SK-N-SH (cell line): ENCODE data around the gene RPS6KA5. TPM values are rescaled to one million over a fixed set of nuclear protein-coding genes. Genes with fewer than 3 reads are reported as not detected.

ENCODE experiments used
- CTCF ChIA-PET: fragments of 300-600, 350-600 bp; formaldehyde crosslinking; extraction: SDS; loops from one replicate; lab custom pipeline; 2021; lab: Yijun Ruan, JAX
- POLR2A ChIA-PET: fragments of 350-600 bp; sonication (Branson Sonifier 250); formaldehyde crosslinking; extraction: SDS; loops from one replicate; lab custom pipeline; 2020; ENCODE audit warnings: antibody characterized with exemption, inconsistent platforms; lab: Yijun Ruan, JAX
- DNase-seq: peaks from one replicate; pipeline ENCODE4 v3.0.0; 2012
- H2AFZ ChIP-seq: fragments of 200-600 bp; sonication (generic); 2 replicates; pipeline ENCODE4 v1.8.1; 2016; ENCODE audit warnings: antibody characterized with exemption, mild to moderate bottlenecking, low read depth
- H3F3A ChIP-seq: fragments of 200-600 bp; sonication (generic); replicated peaks from 2 replicates; pipeline ENCODE3; 2016; ENCODE audit warnings: antibody characterized with exemption, mild to moderate bottlenecking; ENCODE audit not compliant: insufficient read depth
- H3K27ac ChIP-seq, 2 experiments: fragments of 200-500 bp in 1 of 2; fragments of 200-600 bp in 1 of 2; sonication (Bioruptor generic) in 1 of 2; sonication (generic), shearing (Covaris generic) in 1 of 2; 2 replicates each; pipeline versions ENCODE4 v1.5.1 to v1.6.1; 2014 to 2016; ENCODE audit warnings: low read depth in 2 of 2, inconsistent platforms in 1 of 2, low read length in 1 of 2, mild to moderate bottlenecking in 1 of 2, mixed read lengths in 1 of 2
- H3K27me3 ChIP-seq: fragments of 200-600 bp; sonication (generic), shearing (Covaris generic); 2 replicates; pipeline ENCODE4 v1.6.1; 2016; ENCODE audit warnings: mixed run types; ENCODE audit not compliant: insufficient read depth
- H3K36me3 ChIP-seq, 2 experiments: fragments of 200-500 bp in 1 of 2; fragments of 200-600 bp in 1 of 2; sonication (Bioruptor generic) in 1 of 2; sonication (generic) in 1 of 2; replicated peaks in 1 of 2; 2 replicates each; pipeline versions ENCODE3 to v1.5.1; 2014 to 2016; ENCODE audit warnings: low read length in 1 of 2, mild to moderate bottlenecking in 1 of 2; ENCODE audit not compliant: insufficient read depth in 2 of 2, control insufficient read depth in 1 of 2
- H3K4me1 ChIP-seq, 2 experiments: fragments of 200-500 bp in 1 of 2; fragments of 200-600 bp in 1 of 2; sonication (Bioruptor generic) in 1 of 2; sonication (generic), shearing (Covaris generic) in 1 of 2; 2 replicates each; pipeline versions ENCODE4 v1.5.1 to v1.6.1; 2014 to 2016; ENCODE audit warnings: low read depth in 1 of 2, low read length in 1 of 2, mixed run types in 1 of 2; ENCODE audit not compliant: insufficient read depth in 2 of 2, control insufficient read depth in 1 of 2
- H3K4me2 ChIP-seq: fragments of 200-600 bp; sonication (generic), shearing (Covaris generic); 2 replicates; pipeline ENCODE4 v1.6.1; 2017; ENCODE audit warnings: mixed run types
- H3K4me3 ChIP-seq, 2 experiments: fragments of 200-500 bp in 1 of 2; fragments of 200-600 bp in 1 of 2; sonication (Bioruptor generic) in 1 of 2; sonication (generic), shearing (Covaris generic) in 1 of 2; 2 replicates each; pipeline versions ENCODE4 v1.5.1 to v1.8.1; 2014 to 2016; ENCODE audit warnings: low read depth in 2 of 2, inconsistent platforms in 1 of 2, low read length in 1 of 2, mild to moderate bottlenecking in 1 of 2, mixed read lengths in 1 of 2, moderate library complexity in 1 of 2
- H3K79me2 ChIP-seq: fragments of 200-600 bp; sonication (generic); 2 replicates; pipeline ENCODE4 v1.8.1; 2017; ENCODE audit warnings: mild to moderate bottlenecking; ENCODE audit not compliant: insufficient read depth
- H3K9ac ChIP-seq: fragments of 200-600 bp; sonication (generic); 2 replicates; pipeline ENCODE4 v1.6.1; 2017; ENCODE audit warnings: mixed run types
- H3K9me2 ChIP-seq: fragments of 200-600 bp; sonication (generic); 2 replicates; pipeline ENCODE4 v1.6.1; 2017; ENCODE audit warnings: mixed run types
- H3K9me3 ChIP-seq: fragments of 200-600 bp; sonication (generic); 2 replicates; pipeline ENCODE4 v1.6.1; 2017; ENCODE audit warnings: mixed run types, mild to moderate bottlenecking, moderate library complexity
- H4K20me1 ChIP-seq: fragments of 200-600 bp; sonication (generic); 2 replicates; pipeline ENCODE4 v1.6.1; 2017; ENCODE audit warnings: mild to moderate bottlenecking, mixed run types; ENCODE audit not compliant: insufficient read depth
- EZH2phosphoT487 ChIP-seq: fragments of 200-600 bp; sonication (generic); IDR thresholded peaks from 2 replicates; pipeline ENCODE4 v1.6.1; 2017; ENCODE audit warnings: low read depth, mixed run types, mild to moderate bottlenecking, antibody characterized with exemption, moderate library complexity, borderline replicate concordance
- FOXM1 ChIP-seq: IDR thresholded peaks from 2 replicates; pipeline ENCODE4 v1.4.0; 2012; ENCODE audit warnings: low read depth, mild to moderate bottlenecking
- JUND ChIP-seq: IDR thresholded peaks from 2 replicates; pipeline ENCODE4 v1.4.0; 2012
- MEF2A ChIP-seq: IDR thresholded peaks from 2 replicates; pipeline ENCODE4 v1.4.0; 2012; ENCODE audit warnings: low read depth, borderline replicate concordance
- MXI1 ChIP-seq: IDR thresholded peaks from 2 replicates; pipeline ENCODE4 v1.6.1; 2012; ENCODE audit warnings: mild to moderate bottlenecking, low read depth, low read length, improper control_type of control experiment
- NFIC ChIP-seq: IDR thresholded peaks from 2 replicates; pipeline ENCODE4 v1.4.0; 2012; ENCODE audit warnings: borderline replicate concordance
- NRF1 ChIP-seq: IDR thresholded peaks from 2 replicates; pipeline ENCODE4 v1.6.1; 2012; ENCODE audit warnings: low read depth, mild to moderate bottlenecking, low read length
- POLR2AphosphoS5 ChIP-seq: IDR thresholded peaks from 2 replicates; pipeline ENCODE4 v1.6.1; 2012; ENCODE audit warnings: low read depth, low read length
- RAD21 ChIP-seq: IDR thresholded peaks from 2 replicates; pipeline ENCODE4 v1.6.1; 2012; ENCODE audit warnings: mild to moderate bottlenecking, low read length
- RXRA ChIP-seq: IDR thresholded peaks from 2 replicates; pipeline ENCODE4 v1.4.0; 2012; ENCODE audit warnings: low read depth, mild to moderate bottlenecking, borderline replicate concordance
- TAF1 ChIP-seq: IDR thresholded peaks from 2 replicates; pipeline ENCODE4 v1.6.1; 2012; ENCODE audit warnings: low read depth, mild to moderate bottlenecking, low read length, moderate library complexity, borderline replicate concordance
- TCF12 ChIP-seq: IDR thresholded peaks from 2 replicates; pipeline ENCODE4 v1.4.0; 2012
- TEAD4 ChIP-seq: IDR thresholded peaks from 2 replicates; pipeline ENCODE4 v1.4.0; 2012; ENCODE audit warnings: mild to moderate bottlenecking, borderline replicate concordance; ENCODE audit not compliant: insufficient read depth
- ZBTB33 ChIP-seq: IDR thresholded peaks from 2 replicates; pipeline ENCODE4 v1.4.0; 2012; ENCODE audit warnings: low read depth, borderline replicate concordance
- WGBS: methylation state at CpG from one replicate; pipeline ENCODE4 v1.1.6; 2017; ENCODE audit warnings: low lambda C conversion rate; 5-methylcytosine and 5-hydroxymethylcytosine counted together
- polyA plus RNA-seq, 3 experiments: library from polyadenylated mRNA; depleted of rRNA; stranded (reverse); fragments of >200 nt; gene quantifications; 2 replicates each; pipeline ENCODE4 v1.2.3, GENCODE V29; 2012
- TF ChIP-seq, protein P1 (sequence below): IDR thresholded peaks from 2 replicates; pipeline ENCODE4 v1.6.1; 2012; ENCODE audit warnings: mild to moderate bottlenecking, low read depth, low read length, moderate library complexity
- TF ChIP-seq, protein P2 (sequence below): fragments of 150-350 bp; IDR thresholded peaks from 2 replicates; pipeline ENCODE4 v1.6.1; 2016; ENCODE audit warnings: mild to moderate bottlenecking, low read depth, low read length
- TF ChIP-seq, protein P3 (sequence below): fragments of 150-350 bp; IDR thresholded peaks from 2 replicates; pipeline ENCODE4 v1.6.1; 2017; ENCODE audit warnings: antibody characterized with exemption, low read length, low read depth, borderline replicate concordance
- TF ChIP-seq, protein P4 (sequence below): IDR thresholded peaks from 2 replicates; pipeline ENCODE4 v1.4.0; 2012; ENCODE audit warnings: low read depth, borderline replicate concordance

Gene RPS6KA5
- polyA plus RNA-seq, 1 of the 3 experiments (the other 2 are of a cell fraction): 0.67 TPM

- TF ChIP-seq, protein P1, sequence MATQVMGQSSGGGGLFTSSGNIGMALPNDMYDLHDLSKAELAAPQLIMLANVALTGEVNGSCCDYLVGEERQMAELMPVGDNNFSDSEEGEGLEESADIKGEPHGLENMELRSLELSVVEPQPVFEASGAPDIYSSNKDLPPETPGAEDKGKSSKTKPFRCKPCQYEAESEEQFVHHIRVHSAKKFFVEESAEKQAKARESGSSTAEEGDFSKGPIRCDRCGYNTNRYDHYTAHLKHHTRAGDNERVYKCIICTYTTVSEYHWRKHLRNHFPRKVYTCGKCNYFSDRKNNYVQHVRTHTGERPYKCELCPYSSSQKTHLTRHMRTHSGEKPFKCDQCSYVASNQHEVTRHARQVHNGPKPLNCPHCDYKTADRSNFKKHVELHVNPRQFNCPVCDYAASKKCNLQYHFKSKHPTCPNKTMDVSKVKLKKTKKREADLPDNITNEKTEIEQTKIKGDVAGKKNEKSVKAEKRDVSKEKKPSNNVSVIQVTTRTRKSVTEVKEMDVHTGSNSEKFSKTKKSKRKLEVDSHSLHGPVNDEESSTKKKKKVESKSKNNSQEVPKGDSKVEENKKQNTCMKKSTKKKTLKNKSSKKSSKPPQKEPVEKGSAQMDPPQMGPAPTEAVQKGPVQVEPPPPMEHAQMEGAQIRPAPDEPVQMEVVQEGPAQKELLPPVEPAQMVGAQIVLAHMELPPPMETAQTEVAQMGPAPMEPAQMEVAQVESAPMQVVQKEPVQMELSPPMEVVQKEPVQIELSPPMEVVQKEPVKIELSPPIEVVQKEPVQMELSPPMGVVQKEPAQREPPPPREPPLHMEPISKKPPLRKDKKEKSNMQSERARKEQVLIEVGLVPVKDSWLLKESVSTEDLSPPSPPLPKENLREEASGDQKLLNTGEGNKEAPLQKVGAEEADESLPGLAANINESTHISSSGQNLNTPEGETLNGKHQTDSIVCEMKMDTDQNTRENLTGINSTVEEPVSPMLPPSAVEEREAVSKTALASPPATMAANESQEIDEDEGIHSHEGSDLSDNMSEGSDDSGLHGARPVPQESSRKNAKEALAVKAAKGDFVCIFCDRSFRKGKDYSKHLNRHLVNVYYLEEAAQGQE: no peak
- TF ChIP-seq TCF12: no peak
- TF ChIP-seq, protein P2, sequence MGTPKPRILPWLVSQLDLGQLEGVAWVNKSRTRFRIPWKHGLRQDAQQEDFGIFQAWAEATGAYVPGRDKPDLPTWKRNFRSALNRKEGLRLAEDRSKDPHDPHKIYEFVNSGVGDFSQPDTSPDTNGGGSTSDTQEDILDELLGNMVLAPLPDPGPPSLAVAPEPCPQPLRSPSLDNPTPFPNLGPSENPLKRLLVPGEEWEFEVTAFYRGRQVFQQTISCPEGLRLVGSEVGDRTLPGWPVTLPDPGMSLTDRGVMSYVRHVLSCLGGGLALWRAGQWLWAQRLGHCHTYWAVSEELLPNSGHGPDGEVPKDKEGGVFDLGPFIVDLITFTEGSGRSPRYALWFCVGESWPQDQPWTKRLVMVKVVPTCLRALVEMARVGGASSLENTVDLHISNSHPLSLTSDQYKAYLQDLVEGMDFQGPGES: no peak
These were observed at the start of gene RPS6KA5 (continued) for GRCh38 chr14:91060351-91061055.

DNA sequence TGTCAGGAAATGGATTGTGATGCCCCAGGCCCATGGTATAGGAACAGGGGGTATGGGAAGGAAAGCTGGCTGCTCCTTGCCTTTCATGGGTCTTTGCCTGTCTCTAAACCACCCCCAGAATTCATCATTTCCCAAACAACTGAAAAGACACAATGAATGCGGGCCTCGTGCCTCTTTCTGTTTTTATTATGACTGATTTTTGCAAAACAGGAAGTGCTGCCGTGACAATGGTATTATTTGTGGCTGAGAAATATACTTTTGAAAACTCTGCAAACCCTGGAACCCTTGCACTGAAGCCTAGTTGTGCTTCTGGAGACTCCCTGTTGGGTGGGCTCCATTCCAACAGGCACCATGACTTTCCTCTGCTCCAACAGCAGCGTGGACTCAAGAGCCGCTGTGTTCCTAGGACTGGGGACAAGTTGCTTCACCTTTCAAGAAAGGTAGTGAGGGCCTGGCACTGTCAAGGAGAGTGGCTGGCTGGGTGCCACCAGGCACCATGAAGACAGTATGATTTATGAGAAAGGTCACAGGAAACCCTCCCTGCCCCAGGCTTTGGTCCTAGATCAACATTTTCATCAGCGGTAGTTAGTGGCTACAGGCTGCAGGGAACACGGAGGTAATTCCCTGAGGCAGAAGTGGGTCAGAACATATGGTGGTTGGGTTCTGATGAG, 48.6 kb upstream of the RPS6KA5 start:
- 92% methylated on average over 5 of the region's 7 CpGs for WGBS
- Histone ChIP-seq H3K27me3 (no peaks in the 10 kb centered on the region), H3K79me2 (no peaks in the 10 kb centered on the region), H3K9me2 (no peaks in the 10 kb centered on the region), H3K4me2 (no peak overlapping the region), H3K9ac (no peak overlapping the region), H3K9me3 (no peaks in the 10 kb centered on the region), H3K4me1 (peaks cover 5 to 15% of the 10 kb centered on the region in 2 experiments; a peak in 3 of 4 replicates), H3K4me3 (no peak overlapping the region), H4K20me1 (no peaks in the 10 kb centered on the region), H3K27ac (no peak overlapping the region), H3K36me3 (no peaks in the 10 kb centered on the region), H2AFZ (no peak overlapping the region), H3F3A (no peaks in the 10 kb centered on the region)
- DNase-seq: no peak
- POLR2A ChIA-PET: no interaction called here
- CTCF ChIA-PET: no interaction called here
- TF ChIP-seq, protein P3, sequence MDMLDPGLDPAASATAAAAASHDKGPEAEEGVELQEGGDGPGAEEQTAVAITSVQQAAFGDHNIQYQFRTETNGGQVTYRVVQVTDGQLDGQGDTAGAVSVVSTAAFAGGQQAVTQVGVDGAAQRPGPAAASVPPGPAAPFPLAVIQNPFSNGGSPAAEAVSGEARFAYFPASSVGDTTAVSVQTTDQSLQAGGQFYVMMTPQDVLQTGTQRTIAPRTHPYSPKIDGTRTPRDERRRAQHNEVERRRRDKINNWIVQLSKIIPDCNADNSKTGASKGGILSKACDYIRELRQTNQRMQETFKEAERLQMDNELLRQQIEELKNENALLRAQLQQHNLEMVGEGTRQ: no peak
- TF ChIP-seq TEAD4: no peak
- TF ChIP-seq FOXM1: no peak
- no peak for TF ChIP-seq JUND
- no peak for TF ChIP-seq MEF2A
- no peak for TF ChIP-seq POLR2AphosphoS5
- TF ChIP-seq ZBTB33: no peak
- no peak for TF ChIP-seq RAD21
- no peak for TF ChIP-seq MXI1
- TF ChIP-seq NRF1: no peak
- TF ChIP-seq, protein P2: no peak
- TF ChIP-seq TAF1: no peak
- no peak for TF ChIP-seq NFIC
- TF ChIP-seq EZH2phosphoT487: no peak
- TF ChIP-seq, protein P4, sequence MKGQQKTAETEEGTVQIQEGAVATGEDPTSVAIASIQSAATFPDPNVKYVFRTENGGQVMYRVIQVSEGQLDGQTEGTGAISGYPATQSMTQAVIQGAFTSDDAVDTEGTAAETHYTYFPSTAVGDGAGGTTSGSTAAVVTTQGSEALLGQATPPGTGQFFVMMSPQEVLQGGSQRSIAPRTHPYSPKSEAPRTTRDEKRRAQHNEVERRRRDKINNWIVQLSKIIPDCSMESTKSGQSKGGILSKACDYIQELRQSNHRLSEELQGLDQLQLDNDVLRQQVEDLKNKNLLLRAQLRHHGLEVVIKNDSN: no peak
- TF ChIP-seq RXRA: no peak
